Pancreas (tissue), 10 donors: Measurements from ENCODE around the gene SPATA3. TPM values are rescaled to one million over a fixed set of nuclear protein-coding genes. Genes with fewer than 3 reads are reported as not detected.

ENCODE experiments used
- ATAC-seq, 4 donors: fragments of 200-7000 bp; cut with Tn5 transposase; one replicate each; pipeline versions ENCODE4 v1.8.0 to v1.9.1; 2020; ENCODE audit warnings: mild to moderate bottlenecking in 4 of 4, moderate library complexity in 4 of 4
- DNase-seq, 6 donors: peaks; one replicate each; pipeline ENCODE4 v3.0.0-alpha.2; 2020
- FAIRE-seq: peaks from 2 replicates; lab custom pipeline; 2012; peaks lifted over from hg19 to GRCh38; lab: Jason Lieb, UNC
- H3K27ac ChIP-seq, 4 donors: fragments of 200-600 bp; sonication (generic); 1 replicate in 3 of 4; 2 replicates in 1 of 4; pipeline versions ENCODE4 v1.5.0 to v1.8.0; 2020
- H3K27me3 ChIP-seq, 4 donors: fragments of 200-600 bp; one replicate each; pipeline ENCODE4 v1.8.0; 2021
- H3K36me3 ChIP-seq, 3 donors: fragments of 200-600 bp; sonication (generic) in 1 of 3; one replicate each; pipeline versions ENCODE4 v1.5.0 to v1.8.0; 2020 to 2021
- H3K4me1 ChIP-seq, 3 donors: fragments of 200-600 bp; one replicate each; pipeline ENCODE4 v1.8.0; 2021
- H3K4me3 ChIP-seq, 4 donors: fragments of 200-600 bp; sonication (generic) in 2 of 4; one replicate each; pipeline versions ENCODE4 v1.5.0 to v1.8.0; 2020 to 2021
- H3K9me3 ChIP-seq, 4 donors: fragments of 200-600 bp; one replicate each; pipeline ENCODE4 v1.8.0; 2021
- WGBS, 2 donors: extraction: QIAGEN DNeasy Blood & Tissue Kit; methylation state at CpG; one replicate each; pipeline ENCODE4 v1.1.7; 2013; 5-methylcytosine and 5-hydroxymethylcytosine counted together
- intact Hi-C, 3 donors: fragments of 100-400 bp; cut with DNase I; formaldehyde crosslinking; loops; one replicate each; pipeline versions ENCODE4 v1.11.1 to v1.14.2; 2022
- polyA plus RNA-seq, 2 donors: library from polyadenylated mRNA; stranded (reverse); fragments of 200-250 nt; gene quantifications; one replicate each; pipeline ENCODE4 v1.2.3, GENCODE V29; 2013
- total RNA-seq, 6 donors: library from RNA; stranded (reverse); fragmentation: NEBNext Ultra II Directional in 4 of 6; extraction: Animal tissue kit (Norgen Biotek cat#: 25700) in 4 of 6; gene quantifications; one replicate each; pipeline versions ENCODE4 v1.2.1 to v1.2.4, GENCODE V29; 2021 to 2023
- TF ChIP-seq, protein P1 (sequence below), 4 donors: fragments of 200-600 bp; sonication (generic) in 3 of 4; IDR thresholded peaks; one replicate each; pipeline versions ENCODE4 v1.5.0 to v1.8.0; 2021; ENCODE audit warnings: antibody characterized with exemption in 4 of 4
- donor health status: healthy with polysubstance abuse.
- donor health status: DM: no; HTN: no; CAD: no; lungs with moderate emphysema.
- donor health status: DM: no; HTN: no; CAD: no.
- donor health status: control.
- donor health status: control.
- donor health status: Bipolar disorder and iron deficiency.
- donor health status: DM: yes; HTN: yes; CAD: no.
- donor health status: DM: no; HTN: no; CAD: no.
- donor health status: DM: no; HTN: no; CAD: no.
- donor health status: DM: yes; HTN: yes; CAD: no.

The SPATA3 gene
- total and polyA plus RNA-seq, 8 donors, result not detected

DNA sequence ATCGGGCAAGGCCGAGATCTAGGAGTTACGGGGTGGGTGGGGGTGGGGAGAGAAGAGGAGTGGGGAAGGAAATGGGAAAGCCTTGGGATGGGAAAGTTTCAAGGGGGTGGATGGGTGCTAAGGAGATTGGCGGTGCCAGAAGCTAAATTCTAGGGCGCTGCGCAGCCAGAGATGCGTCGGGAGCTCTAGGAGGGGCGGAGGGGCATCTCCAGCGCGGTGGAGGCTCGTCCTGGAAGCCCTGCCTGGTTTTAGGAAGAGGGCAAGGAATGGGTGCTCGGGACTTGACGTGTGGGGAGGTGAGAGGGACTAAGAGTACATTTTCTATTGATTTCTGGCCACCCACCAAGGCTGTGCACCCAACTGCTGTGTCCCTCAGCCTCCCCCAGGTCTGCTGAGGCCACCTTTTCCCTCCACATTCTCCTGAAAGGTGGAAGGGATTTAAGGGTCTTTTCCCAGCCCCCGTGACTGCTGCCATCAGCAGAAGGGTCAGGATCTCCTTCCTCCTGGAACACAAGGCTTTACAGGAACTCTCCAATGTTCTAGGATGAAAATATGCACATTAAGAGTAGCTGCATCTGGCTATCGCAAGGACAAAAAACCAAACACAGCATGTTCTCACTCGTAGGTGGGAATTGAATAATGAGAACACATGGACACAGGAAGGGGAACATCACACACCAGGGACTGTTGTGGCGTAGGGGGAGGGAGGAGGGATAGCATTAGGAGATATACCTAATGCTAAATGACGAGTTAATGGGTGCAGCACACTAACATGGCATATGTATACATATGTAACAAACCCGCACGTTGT, 42.8 kb downstream of the SPATA3 start:
- ATAC-seq, result peak in 1 of 4 donors; percentile 3
- intact Hi-C loops, result no loop called here
- H3K4me3 ChIP-seq, result peak overlapping the region in 2 of 4 donors; percentile 44 to 47
- no peaks in the 10 kb centered on the region for H3K9me3 ChIP-seq
- H3K27ac ChIP-seq, result peak overlapping the region in 3 of 4 donors; percentile 16 to 48 (median 28)
- no peak for FAIRE-seq
- peaks cover 0 to 12% (median under 1%) of the 10 kb centered on the region in 3 donors for H3K4me1 ChIP-seq
- WGBS, 2 donors, result 43% methylated on average over 19 to 21 of the region's 21 CpGs
- H3K36me3 ChIP-seq, result no peaks in the 10 kb centered on the region
- DNase-seq, result no peak
- H3K27me3 ChIP-seq, result no peaks in the 10 kb centered on the region
- TF ChIP-seq, protein P1, sequence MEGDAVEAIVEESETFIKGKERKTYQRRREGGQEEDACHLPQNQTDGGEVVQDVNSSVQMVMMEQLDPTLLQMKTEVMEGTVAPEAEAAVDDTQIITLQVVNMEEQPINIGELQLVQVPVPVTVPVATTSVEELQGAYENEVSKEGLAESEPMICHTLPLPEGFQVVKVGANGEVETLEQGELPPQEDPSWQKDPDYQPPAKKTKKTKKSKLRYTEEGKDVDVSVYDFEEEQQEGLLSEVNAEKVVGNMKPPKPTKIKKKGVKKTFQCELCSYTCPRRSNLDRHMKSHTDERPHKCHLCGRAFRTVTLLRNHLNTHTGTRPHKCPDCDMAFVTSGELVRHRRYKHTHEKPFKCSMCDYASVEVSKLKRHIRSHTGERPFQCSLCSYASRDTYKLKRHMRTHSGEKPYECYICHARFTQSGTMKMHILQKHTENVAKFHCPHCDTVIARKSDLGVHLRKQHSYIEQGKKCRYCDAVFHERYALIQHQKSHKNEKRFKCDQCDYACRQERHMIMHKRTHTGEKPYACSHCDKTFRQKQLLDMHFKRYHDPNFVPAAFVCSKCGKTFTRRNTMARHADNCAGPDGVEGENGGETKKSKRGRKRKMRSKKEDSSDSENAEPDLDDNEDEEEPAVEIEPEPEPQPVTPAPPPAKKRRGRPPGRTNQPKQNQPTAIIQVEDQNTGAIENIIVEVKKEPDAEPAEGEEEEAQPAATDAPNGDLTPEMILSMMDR (IDR thresholded peaks at IDR 0.05), result no peak

DNA sequence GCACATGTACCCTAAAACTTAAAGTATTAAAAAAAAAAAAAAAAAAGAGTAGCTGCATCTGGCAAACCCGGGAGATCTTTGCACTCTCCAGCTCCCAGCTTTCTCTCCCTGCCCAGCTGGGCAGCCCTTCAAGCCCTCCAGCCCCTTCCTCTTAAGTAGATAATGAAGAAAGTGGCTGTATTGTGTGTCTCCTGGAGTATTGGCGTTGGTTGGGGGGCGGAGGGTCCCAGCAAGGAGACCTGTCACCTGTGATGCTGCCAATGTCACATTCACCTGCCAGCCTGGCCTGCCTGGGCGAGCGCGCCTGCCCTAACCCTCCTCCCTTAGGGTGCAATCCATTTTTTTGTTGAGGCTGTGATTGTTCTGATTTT, 43.4 kb downstream of the SPATA3 start:
- Histone ChIP-seq H3K4me3 (no peak overlapping the region), H3K4me1 (peaks cover 0 to 7% (median 0%) of the 10 kb centered on the region in 3 donors), H3K9me3 (no peaks in the 10 kb centered on the region), H3K27me3 (no peaks in the 10 kb centered on the region), H3K27ac (no peak overlapping the region), H3K36me3 (no peaks in the 10 kb centered on the region)
- FAIRE-seq (no peak), ATAC-seq (no peak), DNase-seq (no peak)
- intact Hi-C loops, result no loop called here
- TF ChIP-seq, protein P1 (IDR thresholded peaks at IDR 0.05), result no peak
- 87 to 90% methylated on average over 6 of the region's 6 CpGs for WGBS, 2 donors

DNA sequence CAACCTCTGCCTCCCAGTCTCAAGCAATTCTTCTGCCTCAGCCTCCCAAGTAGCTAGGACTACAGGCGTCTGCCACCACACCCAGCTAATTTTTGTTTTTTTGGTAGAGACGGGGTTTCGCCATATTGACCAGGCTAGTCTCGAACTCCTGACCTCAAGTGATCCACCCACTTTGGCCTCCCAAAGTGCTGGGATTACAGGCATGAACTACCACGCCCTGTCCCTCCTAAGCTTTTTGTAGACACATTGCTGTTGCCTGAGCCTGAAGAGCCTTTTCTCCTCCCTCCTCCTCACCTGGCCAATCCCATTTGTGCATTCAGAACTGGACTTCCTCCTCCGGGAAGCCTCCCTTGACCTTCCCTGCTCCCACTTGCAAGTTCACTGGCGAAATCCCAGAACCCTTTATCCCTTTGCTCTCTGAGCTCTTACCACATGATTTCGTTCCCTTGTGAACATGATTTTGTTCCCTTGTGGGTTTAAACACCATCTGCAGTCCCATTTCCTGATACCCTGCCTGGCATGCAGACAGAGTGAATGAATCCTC, 44.0 kb downstream of the SPATA3 start:
- Histone ChIP-seq H3K27me3 (no peaks in the 10 kb centered on the region), H3K9me3 (no peaks in the 10 kb centered on the region), H3K4me3 (no peak overlapping the region), H3K36me3 (no peaks in the 10 kb centered on the region), H3K4me1 (peaks cover 0 to 1% (median 0%) of the 10 kb centered on the region in 3 donors), H3K27ac (no peak overlapping the region)
- no peak for ATAC-seq
- 76 to 82% methylated on average over 8 of the region's 8 CpGs for WGBS, 2 donors
- intact Hi-C loops, result no loop called here
- no peak for FAIRE-seq
- no peak for DNase-seq
- TF ChIP-seq, protein P1 (IDR thresholded peaks at IDR 0.05), result no peak

DNA sequence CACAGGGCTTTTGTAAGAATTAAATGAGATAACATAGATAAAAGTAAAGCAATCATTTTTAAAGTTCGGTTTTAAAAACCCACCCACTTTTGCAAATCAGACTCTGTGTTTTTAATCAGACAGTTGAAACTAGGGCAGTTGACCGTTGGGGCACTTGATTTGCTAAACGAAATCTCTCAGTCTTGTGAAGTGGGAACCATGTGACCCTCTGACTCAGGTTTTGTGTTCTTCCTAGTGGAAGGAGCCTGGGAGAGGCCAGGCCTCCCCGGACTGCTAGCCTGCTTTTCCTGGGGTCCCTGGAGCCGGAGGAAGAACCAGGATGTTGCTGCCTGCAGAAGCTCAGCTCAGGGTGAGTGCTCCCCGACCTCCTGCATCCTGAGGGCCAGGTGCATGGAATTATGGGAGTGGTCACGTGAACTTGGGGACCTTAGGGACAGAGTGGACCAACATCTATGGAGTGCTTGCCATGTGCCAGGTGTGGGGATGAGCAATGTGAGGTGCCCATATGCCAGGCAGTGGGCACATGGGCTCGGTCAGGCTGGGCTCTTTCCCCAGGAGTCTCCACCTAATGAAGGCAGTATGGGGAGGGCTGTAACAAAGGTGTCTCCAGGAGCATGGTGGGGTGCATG, 45.3 kb downstream of the SPATA3 start:
- no peaks in the 10 kb centered on the region for H3K9me3 ChIP-seq
- no peak for DNase-seq
- no peak overlapping the region for H3K4me3 ChIP-seq
- ATAC-seq, result no peak
- no peak for FAIRE-seq
- H3K27me3 ChIP-seq, result no peaks in the 10 kb centered on the region
- H3K27ac ChIP-seq, result peak overlapping the region in 3 of 4 donors; percentile 11 to 27 (median 19)
- no peaks in the 10 kb centered on the region for H3K4me1 ChIP-seq
- 68 to 73% methylated on average over 8 of the region's 8 CpGs for WGBS, 2 donors
- no peaks in the 10 kb centered on the region for H3K36me3 ChIP-seq
- intact Hi-C loops, result no loop called here
- TF ChIP-seq, protein P1 (IDR thresholded peaks at IDR 0.05), result no peak
